ENCODE data around the gene MLLT6. TPM values are rescaled to one million over a fixed set of nuclear protein-coding genes. Genes with fewer than 3 reads are reported as not detected.

Gene MLLT6
- total RNA-seq, 1 donor from 2014 or later = 7.4 TPM

GRCh38 chr17:38667787-38668122, 37.3 kb upstream of the MLLT6 start:
- DNase-seq (ENCODE audit: low spot score) = no peak
- H2AFZ ChIP-seq (replicated peaks) = no peak overlapping the region
- H3K27me3 ChIP-seq = peaks cover 45% of the 10 kb centered on the region
- peaks cover 12% of the 10 kb centered on the region for H3K79me2 ChIP-seq (ENCODE audit: low read depth)
- no peak overlapping the region for H3K4me2 ChIP-seq
- Mint-ChIP-seq H3K36me3 (no peaks in the 10 kb centered on the region), H3K27ac (no peak overlapping the region), H3K4me3 (peak overlapping the region; percentile 21), H3K9me3 (no peaks in the 10 kb centered on the region), H3K27me3 (ENCODE audit: insufficient read depth, low read depth) (peaks cover 59% of the 10 kb centered on the region), H3K4me1 (peaks cover 37% of the 10 kb centered on the region)
- peaks cover 20% of the 10 kb centered on the region for H4K20me1 ChIP-seq (ENCODE audit: low read depth)
- peaks cover 36% of the 10 kb centered on the region for H3F3A ChIP-seq (ENCODE audit: low read depth)
- H3K27ac ChIP-seq = no peak overlapping the region
- no peaks in the 10 kb centered on the region for H3K9me3 ChIP-seq (ENCODE audit: low read depth)
- peaks cover 32% of the 10 kb centered on the region for H3K4me1 ChIP-seq
- H3K36me3 ChIP-seq = no peaks in the 10 kb centered on the region
- H3K9ac ChIP-seq = no peak overlapping the region
- no peak overlapping the region for H3K4me3 ChIP-seq
- no peak for TF ChIP-seq CTCF (IDR thresholded peaks at IDR 0.05)
- TF ChIP-seq EZH2 (IDR thresholded peaks at IDR 0.05) = no peak
- no peak for TF ChIP-seq EZH2phosphoT487 (IDR thresholded peaks at IDR 0.05)

- Histone ChIP-seq H3F3A (ENCODE audit: low read depth) (peaks cover 32% of the 10 kb centered on the region), H3K79me2 (ENCODE audit: low read depth) (peaks cover 26% of the 10 kb centered on the region), H2AFZ (replicated peaks) (no peak overlapping the region), H3K4me1 (peaks cover 38% of the 10 kb centered on the region), H3K27ac (no peak overlapping the region), H3K4me2 (no peak overlapping the region), H3K9ac (no peak overlapping the region), H3K36me3 (no peaks in the 10 kb centered on the region), H3K9me3 (ENCODE audit: low read depth) (no peaks in the 10 kb centered on the region), H4K20me1 (ENCODE audit: low read depth) (peaks cover 35% of the 10 kb centered on the region), H3K4me3 (no peak overlapping the region), H3K27me3 (peaks cover 63% of the 10 kb centered on the region)
- no peaks in the 10 kb centered on the region for H3K36me3 Mint-ChIP-seq
- no peak overlapping the region for H3K27ac Mint-ChIP-seq
- H3K9me3 Mint-ChIP-seq = no peaks in the 10 kb centered on the region
- no peak for TF ChIP-seq EZH2phosphoT487 (IDR thresholded peaks at IDR 0.05)
- TF ChIP-seq EZH2 (IDR thresholded peaks at IDR 0.05) = no peak
- no peak for TF ChIP-seq CTCF (IDR thresholded peaks at IDR 0.05)
- no peak for DNase-seq (ENCODE audit: low spot score)
- H3K4me1 Mint-ChIP-seq = peaks cover 34% of the 10 kb centered on the region
- H3K27me3 Mint-ChIP-seq (ENCODE audit: insufficient read depth, low read depth) = peaks cover 57% of the 10 kb centered on the region
- H3K4me3 Mint-ChIP-seq = no peak overlapping the region
These were observed 35.6 kb upstream of the MLLT6 start for GRCh38 chr17:38669520-38669919.

GRCh38 chr17:38671939-38672720, 32.9 kb upstream of the MLLT6 start:
- H3K9me3 Mint-ChIP-seq = no peaks in the 10 kb centered on the region
- no peak overlapping the region for H3K27ac ChIP-seq
- peaks cover 55% of the 10 kb centered on the region for H3K27me3 Mint-ChIP-seq (ENCODE audit: insufficient read depth, low read depth)
- peak overlapping the region; percentile 72 for H3K4me3 ChIP-seq
- TF ChIP-seq EZH2phosphoT487 (IDR thresholded peaks at IDR 0.05) (no peak), EZH2 (IDR thresholded peaks at IDR 0.05) (peak; percentile 27)
- no peaks in the 10 kb centered on the region for H3K36me3 ChIP-seq
- H3K9ac ChIP-seq = no peak overlapping the region
- peaks cover 26% of the 10 kb centered on the region for H3K79me2 ChIP-seq (ENCODE audit: low read depth)
- peak; percentile 54 for DNase-seq (ENCODE audit: low spot score)
- peaks cover 38% of the 10 kb centered on the region for H3F3A ChIP-seq (ENCODE audit: low read depth)
- H4K20me1 ChIP-seq (ENCODE audit: low read depth) = peaks cover 35% of the 10 kb centered on the region
- H3K4me2 ChIP-seq = peak overlapping the region; percentile 100
- no peak overlapping the region for H3K27ac Mint-ChIP-seq
- no peaks in the 10 kb centered on the region for H3K36me3 Mint-ChIP-seq
- H3K9me3 ChIP-seq (ENCODE audit: low read depth) = no peaks in the 10 kb centered on the region
- peak overlapping the region; percentile 93 for H3K4me3 Mint-ChIP-seq
- H2AFZ ChIP-seq (replicated peaks) = no peak overlapping the region
- peaks cover 45% of the 10 kb centered on the region for H3K4me1 Mint-ChIP-seq
- H3K4me1 ChIP-seq = peaks cover 38% of the 10 kb centered on the region
- H3K27me3 ChIP-seq = peaks cover 85% of the 10 kb centered on the region
